Measurements from ENCODE around the gene NLGN4X. TPM values are rescaled to one million over a fixed set of nuclear protein-coding genes. Genes with fewer than 3 reads are reported as not detected.

The NLGN4X gene
- total RNA-seq, 2 experiments from 2014 or later = 0.08 to 0.11 TPM

- POLR2A ChIA-PET = no interaction called here
- Histone ChIP-seq H3K27me3 (ENCODE audit: control insufficient read depth in 1 of 2, insufficient read depth in 2 of 2, low read length in 2 of 2) (no peaks in the 10 kb centered on the region), H3K4me1 (ENCODE audit: insufficient read depth, low read length) (no peaks in the 10 kb centered on the region), H3K27ac (ENCODE audit: low read depth in 1 of 2, low read length in 2 of 2) (no peak overlapping the region), H3K4me3 (ENCODE audit: low read length) (no peak overlapping the region), H3K36me3 (ENCODE audit: insufficient read depth, low read length) (no peaks in the 10 kb centered on the region), H3K9me3 (ENCODE audit: control insufficient read depth in 1 of 2, insufficient read depth in 1 of 2, low read length in 2 of 2) (no peaks in the 10 kb centered on the region)
- H3K4me3 Mint-ChIP-seq = no peak overlapping the region
- H3K36me3 Mint-ChIP-seq (ENCODE audit: low read depth) = no peaks in the 10 kb centered on the region
- H3K27me3 Mint-ChIP-seq = no peaks in the 10 kb centered on the region
- no peaks in the 10 kb centered on the region for H3K4me1 Mint-ChIP-seq (ENCODE audit: low read depth)
- DNase-seq = no peak
- H3K9me3 Mint-ChIP-seq = no peaks in the 10 kb centered on the region
- intact Hi-C loops (cut with DNase I, micrococcal nuclease) = no loop called here
- TF ChIP-seq CTCF (IDR thresholded peaks at IDR 0.05) = no peak
- H3K27ac Mint-ChIP-seq = no peak overlapping the region
- CTCF ChIA-PET = interaction anchor here (1.2 kb wide), 1 partner anchor 18 kb away, joined by 3 read pairs; no protein-coding TSS in a partner anchor
- ATAC-seq (ENCODE audit: poor library complexity) = no peak
Measured at GRCh38 chrX:6041630-6042029, 187.0 kb downstream of the NLGN4X start.

- ChIA-PET POLR2A (no interaction called here), CTCF (no interaction called here)
- H3K4me3 ChIP-seq (ENCODE audit: low read length) = no peak overlapping the region
- no peak for ATAC-seq (ENCODE audit: poor library complexity)
- Mint-ChIP-seq H3K4me1 (ENCODE audit: low read depth) (no peaks in the 10 kb centered on the region), H3K36me3 (ENCODE audit: low read depth) (no peaks in the 10 kb centered on the region), H3K27me3 (no peaks in the 10 kb centered on the region), H3K9me3 (no peaks in the 10 kb centered on the region), H3K4me3 (no peak overlapping the region), H3K27ac (no peak overlapping the region)
- H3K36me3 ChIP-seq (ENCODE audit: insufficient read depth, low read length) = no peaks in the 10 kb centered on the region
- H3K9me3 ChIP-seq (ENCODE audit: control insufficient read depth in 1 of 2, insufficient read depth in 1 of 2, low read length in 2 of 2) = no peaks in the 10 kb centered on the region
- intact Hi-C loops (cut with DNase I, micrococcal nuclease) = no loop called here
- H3K27ac ChIP-seq (ENCODE audit: low read depth in 1 of 2, low read length in 2 of 2) = no peak overlapping the region
- TF ChIP-seq CTCF (IDR thresholded peaks at IDR 0.05) = no peak
- DNase-seq = no peak
- H3K4me1 ChIP-seq (ENCODE audit: insufficient read depth, low read length) = no peaks in the 10 kb centered on the region
- no peaks in the 10 kb centered on the region for H3K27me3 ChIP-seq (ENCODE audit: control insufficient read depth in 1 of 2, insufficient read depth in 2 of 2, low read length in 2 of 2)
Measured at GRCh38 chrX:6029014-6029413, 199.7 kb downstream of the NLGN4X start.

GRCh38 chrX:6026980-6027379 lies 201.7 kb downstream of the NLGN4X start:
- no peaks in the 10 kb centered on the region for H3K9me3 Mint-ChIP-seq
- DNase-seq = no peak
- no peak for ATAC-seq (ENCODE audit: poor library complexity)
- H3K4me3 ChIP-seq (ENCODE audit: low read length) = no peak overlapping the region
- POLR2A ChIA-PET = no interaction called here
- no peaks in the 10 kb centered on the region for H3K27me3 ChIP-seq (ENCODE audit: control insufficient read depth in 1 of 2, insufficient read depth in 2 of 2, low read length in 2 of 2)
- no peak overlapping the region for H3K27ac Mint-ChIP-seq
- peaks cover 1% of the 10 kb centered on the region for H3K4me1 Mint-ChIP-seq (ENCODE audit: low read depth)
- no peaks in the 10 kb centered on the region for H3K36me3 Mint-ChIP-seq (ENCODE audit: low read depth)
- CTCF ChIA-PET = no interaction called here
- H3K27me3 Mint-ChIP-seq = no peaks in the 10 kb centered on the region
- H3K4me1 ChIP-seq (ENCODE audit: insufficient read depth, low read length) = no peaks in the 10 kb centered on the region
- H3K9me3 ChIP-seq (ENCODE audit: control insufficient read depth in 1 of 2, insufficient read depth in 1 of 2, low read length in 2 of 2) = no peaks in the 10 kb centered on the region
- intact Hi-C loops (cut with DNase I, micrococcal nuclease) = no loop called here
- H3K36me3 ChIP-seq (ENCODE audit: insufficient read depth, low read length) = no peaks in the 10 kb centered on the region
- H3K4me3 Mint-ChIP-seq = no peak overlapping the region
- no peak overlapping the region for H3K27ac ChIP-seq (ENCODE audit: low read depth in 1 of 2, low read length in 2 of 2)
- no peak for TF ChIP-seq CTCF (IDR thresholded peaks at IDR 0.05)
